ENCODE results near the gene COP1. TPM values are rescaled to one million over a fixed set of nuclear protein-coding genes. Genes with fewer than 3 reads are reported as not detected.

COP1 gene
- total and polyA plus RNA-seq, 10 of the 15 experiments (the other 5 are each of a cell fraction or from before 2014, with no cell fraction given): 17.7 to 49.9 (median 38.7) TPM

GRCh38 chr1:176056312-176056711, 150.8 kb downstream of the COP1 start:
- Histone ChIP-seq H3K9ac (ENCODE audit: control insufficient read depth, insufficient read depth, low read length) (no peak overlapping the region), H3K36me3 (ENCODE audit: control insufficient read depth in 2 of 2, insufficient read depth in 2 of 2, low read length in 1 of 2) (no peaks in the 10 kb centered on the region), H3K27me3 (replicated peaks in 1 of 2; ENCODE audit: control insufficient read depth in 2 of 2, insufficient read depth in 2 of 2, low read length in 1 of 2) (no peaks in the 10 kb centered on the region), H4K20me1 (ENCODE audit: control insufficient read depth, insufficient read depth) (no peaks in the 10 kb centered on the region), H3K9me3 (replicated peaks; ENCODE audit: control insufficient read depth, insufficient read depth, low read length) (no peaks in the 10 kb centered on the region), H3K4me1 (ENCODE audit: control insufficient read depth, insufficient read depth, low read length) (no peaks in the 10 kb centered on the region), H3K4me3 (no peak overlapping the region), H3K27ac (ENCODE audit: control insufficient read depth, insufficient read depth) (no peak overlapping the region), H2AFZ (ENCODE audit: control insufficient read depth, low read depth, low read length) (no peak overlapping the region), H3K4me2 (ENCODE audit: control insufficient read depth, insufficient read depth) (no peak overlapping the region), H3K79me2 (ENCODE audit: control insufficient read depth, insufficient read depth, low read length) (no peaks in the 10 kb centered on the region)
- ATAC-seq (no peak), FAIRE-seq (no peak), DNase-seq (ENCODE audit: low read depth, low spot score) (no peak)
- ChIA-PET CTCF (interaction anchor here (0.9 kb wide), 1 partner anchor 22 kb away, joined by 3 read pairs; no protein-coding TSS in a partner anchor), POLR2A (no interaction called here), RAD21 (ENCODE audit: unreplicated experiment) (no interaction called here), SMC1A (ENCODE audit: uncharacterized antibody, unreplicated experiment) (no interaction called here)
- intact Hi-C loops (cut with micrococcal nuclease; ENCODE audit: unreplicated experiment) (no loop called here), in situ Hi-C loops (cut with MboI) (no loop called here)
- no peak for TF ChIP-seq SKIL (IDR thresholded peaks at IDR 0.05; ENCODE audit: low read depth, poor library complexity, severe bottlenecking)
- BruUV-seq (replicated peaks): no TSS peak
- 79% methylated on average over 3 of the region's 3 CpGs for WGBS (ENCODE audit: insufficient coverage, insufficient replicate concordance, low lambda C conversion rate, missing lambda C conversion rate)

GRCh38 chr1:176055398-176055797, 151.7 kb downstream of the COP1 start:
- DNase-seq (ENCODE audit: low read depth, low spot score) (no peak), ATAC-seq (no peak), FAIRE-seq (no peak)
- Histone ChIP-seq H3K9me3 (replicated peaks; ENCODE audit: control insufficient read depth, insufficient read depth, low read length) (no peaks in the 10 kb centered on the region), H3K4me1 (ENCODE audit: control insufficient read depth, insufficient read depth, low read length) (no peaks in the 10 kb centered on the region), H3K27me3 (replicated peaks in 1 of 2; ENCODE audit: control insufficient read depth in 2 of 2, insufficient read depth in 2 of 2, low read length in 1 of 2) (no peaks in the 10 kb centered on the region), H3K4me2 (ENCODE audit: control insufficient read depth, insufficient read depth) (no peak overlapping the region), H3K36me3 (ENCODE audit: control insufficient read depth in 2 of 2, insufficient read depth in 2 of 2, low read length in 1 of 2) (no peaks in the 10 kb centered on the region), H3K79me2 (ENCODE audit: control insufficient read depth, insufficient read depth, low read length) (no peaks in the 10 kb centered on the region), H3K9ac (ENCODE audit: control insufficient read depth, insufficient read depth, low read length) (no peak overlapping the region), H2AFZ (ENCODE audit: control insufficient read depth, low read depth, low read length) (no peak overlapping the region), H3K27ac (ENCODE audit: control insufficient read depth, insufficient read depth) (no peak overlapping the region), H4K20me1 (ENCODE audit: control insufficient read depth, insufficient read depth) (no peaks in the 10 kb centered on the region), H3K4me3 (no peak overlapping the region)
- RAD21 ChIA-PET (ENCODE audit: unreplicated experiment): no interaction called here
- BruUV-seq (replicated peaks): no TSS peak
- SMC1A ChIA-PET (ENCODE audit: uncharacterized antibody, unreplicated experiment): interaction anchor here (2.3 kb wide), 1 partner anchor 10 kb away, joined by 9 read pairs; no protein-coding TSS in a partner anchor
- in situ Hi-C loops (cut with MboI) (no loop called here), intact Hi-C loops (cut with micrococcal nuclease; ENCODE audit: unreplicated experiment) (no loop called here)
- CTCF ChIA-PET: interaction anchor here (0.9 to 1.6 kb wide), 2 partner anchors 11 to 21 kb away, joined by 3 read pairs; no protein-coding TSS in a partner anchor
- POLR2A ChIA-PET: no interaction called here
- 96% methylated on average over 1 of the region's 1 CpG for WGBS (ENCODE audit: insufficient coverage, insufficient replicate concordance, low lambda C conversion rate, missing lambda C conversion rate)
- TF ChIP-seq SIN3A (IDR thresholded peaks at IDR 0.05; ENCODE audit: low read depth, low read length): no peak
- TF ChIP-seq IKZF1 (conservative IDR thresholded peaks at IDR 0.05): no peak
- TF ChIP-seq, protein P1, sequence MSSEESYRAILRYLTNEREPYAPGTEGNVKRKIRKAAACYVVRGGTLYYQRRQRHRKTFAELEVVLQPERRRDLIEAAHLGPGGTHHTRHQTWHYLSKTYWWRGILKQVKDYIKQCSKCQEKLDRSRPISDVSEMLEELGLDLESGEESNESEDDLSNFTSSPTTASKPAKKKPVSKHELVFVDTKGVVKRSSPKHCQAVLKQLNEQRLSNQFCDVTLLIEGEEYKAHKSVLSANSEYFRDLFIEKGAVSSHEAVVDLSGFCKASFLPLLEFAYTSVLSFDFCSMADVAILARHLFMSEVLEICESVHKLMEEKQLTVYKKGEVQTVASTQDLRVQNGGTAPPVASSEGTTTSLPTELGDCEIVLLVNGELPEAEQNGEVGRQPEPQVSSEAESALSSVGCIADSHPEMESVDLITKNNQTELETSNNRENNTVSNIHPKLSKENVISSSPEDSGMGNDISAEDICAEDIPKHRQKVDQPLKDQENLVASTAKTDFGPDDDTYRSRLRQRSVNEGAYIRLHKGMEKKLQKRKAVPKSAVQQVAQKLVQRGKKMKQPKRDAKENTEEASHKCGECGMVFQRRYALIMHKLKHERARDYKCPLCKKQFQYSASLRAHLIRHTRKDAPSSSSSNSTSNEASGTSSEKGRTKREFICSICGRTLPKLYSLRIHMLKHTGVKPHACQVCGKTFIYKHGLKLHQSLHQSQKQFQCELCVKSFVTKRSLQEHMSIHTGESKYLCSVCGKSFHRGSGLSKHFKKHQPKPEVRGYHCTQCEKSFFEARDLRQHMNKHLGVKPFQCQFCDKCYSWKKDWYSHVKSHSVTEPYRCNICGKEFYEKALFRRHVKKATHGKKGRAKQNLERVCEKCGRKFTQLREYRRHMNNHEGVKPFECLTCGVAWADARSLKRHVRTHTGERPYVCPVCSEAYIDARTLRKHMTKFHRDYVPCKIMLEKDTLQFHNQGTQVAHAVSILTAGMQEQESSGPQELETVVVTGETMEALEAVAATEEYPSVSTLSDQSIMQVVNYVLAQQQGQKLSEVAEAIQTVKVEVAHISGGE (CRISPR knock-in tag; IDR thresholded peaks at IDR 0.05): no peak
- no peak for TF ChIP-seq SREBF1 (IDR thresholded peaks at IDR 0.05; ENCODE audit: low read length)
- TF ChIP-seq NR2F1 (conservative IDR thresholded peaks at IDR 0.05): no peak
- TF ChIP-seq MTA2 (IDR thresholded peaks at IDR 0.05; ENCODE audit: low read depth): no peak
- no peak for TF ChIP-seq TAF1 (IDR thresholded peaks at IDR 0.05; ENCODE audit: borderline replicate concordance, low read depth, low read length)
- no peak for TF ChIP-seq BCL11A (IDR thresholded peaks at IDR 0.05; ENCODE audit: low read depth, low read length)
- TF ChIP-seq GABPA (IDR thresholded peaks at IDR 0.05; ENCODE audit: low read depth): no peak
- TF ChIP-seq, protein P2, sequence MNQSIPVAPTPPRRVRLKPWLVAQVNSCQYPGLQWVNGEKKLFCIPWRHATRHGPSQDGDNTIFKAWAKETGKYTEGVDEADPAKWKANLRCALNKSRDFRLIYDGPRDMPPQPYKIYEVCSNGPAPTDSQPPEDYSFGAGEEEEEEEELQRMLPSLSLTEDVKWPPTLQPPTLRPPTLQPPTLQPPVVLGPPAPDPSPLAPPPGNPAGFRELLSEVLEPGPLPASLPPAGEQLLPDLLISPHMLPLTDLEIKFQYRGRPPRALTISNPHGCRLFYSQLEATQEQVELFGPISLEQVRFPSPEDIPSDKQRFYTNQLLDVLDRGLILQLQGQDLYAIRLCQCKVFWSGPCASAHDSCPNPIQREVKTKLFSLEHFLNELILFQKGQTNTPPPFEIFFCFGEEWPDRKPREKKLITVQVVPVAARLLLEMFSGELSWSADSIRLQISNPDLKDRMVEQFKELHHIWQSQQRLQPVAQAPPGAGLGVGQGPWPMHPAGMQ (IDR thresholded peaks at IDR 0.05; ENCODE audit: borderline replicate concordance): no peak
- TF ChIP-seq NFYB (IDR thresholded peaks at IDR 0.05; ENCODE audit: insufficient read depth, low read depth, low read length): no peak
